ENCODE measurements around the gene AP3S1. TPM values are rescaled to one million over a fixed set of nuclear protein-coding genes. Genes with fewer than 3 reads are reported as not detected.

The AP3S1 gene
- total and polyA plus RNA-seq, 2 of the 13 experiments (the other 11 are each of a cell fraction or from before 2014, with no cell fraction given) = 50.5 to 85.9 TPM

DNA sequence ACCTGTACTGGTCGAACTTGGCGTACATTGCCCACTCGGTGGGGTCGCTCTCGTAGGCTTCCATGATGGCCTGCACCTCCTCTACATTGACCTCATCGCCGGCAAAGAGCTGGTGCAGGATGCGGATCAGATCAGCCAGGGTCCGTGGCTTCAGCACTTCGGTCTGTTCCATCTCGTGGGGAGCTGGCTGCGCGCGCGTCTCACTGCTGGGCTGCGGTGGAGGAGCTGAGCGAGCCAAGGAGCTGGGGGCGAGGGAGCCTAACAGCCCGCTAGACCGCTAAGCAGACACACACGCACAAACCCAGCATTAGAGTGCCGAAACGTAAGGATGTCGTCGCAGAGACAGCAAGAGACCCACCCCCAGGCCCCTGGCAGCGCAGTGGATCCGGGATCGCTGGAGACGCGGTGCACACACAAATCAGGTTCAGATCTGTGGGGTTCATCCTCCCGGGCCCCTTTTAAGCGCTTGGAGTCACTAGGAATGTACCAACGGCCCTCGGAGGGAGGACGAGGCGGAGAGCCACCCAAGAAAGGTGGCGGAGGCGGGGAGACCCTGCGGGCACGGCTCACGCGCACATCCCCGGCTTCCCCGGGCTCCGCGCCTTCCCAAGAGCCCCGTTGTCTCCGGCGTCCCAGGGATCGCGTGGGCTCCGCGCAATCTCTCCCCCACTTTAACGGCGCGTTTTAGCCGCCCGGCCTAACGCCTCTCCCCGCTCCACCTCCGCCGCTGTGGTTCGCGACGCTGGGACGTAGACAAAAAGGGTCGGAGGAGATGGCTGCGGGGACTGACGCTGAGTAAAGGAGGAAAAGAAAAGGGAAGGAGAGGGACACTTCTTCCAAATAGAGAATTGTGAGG lies 25.3 kb upstream of the AP3S1 start, which contains the start of gene CDO1 (continued):
- TF ChIP-seq, protein P1, sequence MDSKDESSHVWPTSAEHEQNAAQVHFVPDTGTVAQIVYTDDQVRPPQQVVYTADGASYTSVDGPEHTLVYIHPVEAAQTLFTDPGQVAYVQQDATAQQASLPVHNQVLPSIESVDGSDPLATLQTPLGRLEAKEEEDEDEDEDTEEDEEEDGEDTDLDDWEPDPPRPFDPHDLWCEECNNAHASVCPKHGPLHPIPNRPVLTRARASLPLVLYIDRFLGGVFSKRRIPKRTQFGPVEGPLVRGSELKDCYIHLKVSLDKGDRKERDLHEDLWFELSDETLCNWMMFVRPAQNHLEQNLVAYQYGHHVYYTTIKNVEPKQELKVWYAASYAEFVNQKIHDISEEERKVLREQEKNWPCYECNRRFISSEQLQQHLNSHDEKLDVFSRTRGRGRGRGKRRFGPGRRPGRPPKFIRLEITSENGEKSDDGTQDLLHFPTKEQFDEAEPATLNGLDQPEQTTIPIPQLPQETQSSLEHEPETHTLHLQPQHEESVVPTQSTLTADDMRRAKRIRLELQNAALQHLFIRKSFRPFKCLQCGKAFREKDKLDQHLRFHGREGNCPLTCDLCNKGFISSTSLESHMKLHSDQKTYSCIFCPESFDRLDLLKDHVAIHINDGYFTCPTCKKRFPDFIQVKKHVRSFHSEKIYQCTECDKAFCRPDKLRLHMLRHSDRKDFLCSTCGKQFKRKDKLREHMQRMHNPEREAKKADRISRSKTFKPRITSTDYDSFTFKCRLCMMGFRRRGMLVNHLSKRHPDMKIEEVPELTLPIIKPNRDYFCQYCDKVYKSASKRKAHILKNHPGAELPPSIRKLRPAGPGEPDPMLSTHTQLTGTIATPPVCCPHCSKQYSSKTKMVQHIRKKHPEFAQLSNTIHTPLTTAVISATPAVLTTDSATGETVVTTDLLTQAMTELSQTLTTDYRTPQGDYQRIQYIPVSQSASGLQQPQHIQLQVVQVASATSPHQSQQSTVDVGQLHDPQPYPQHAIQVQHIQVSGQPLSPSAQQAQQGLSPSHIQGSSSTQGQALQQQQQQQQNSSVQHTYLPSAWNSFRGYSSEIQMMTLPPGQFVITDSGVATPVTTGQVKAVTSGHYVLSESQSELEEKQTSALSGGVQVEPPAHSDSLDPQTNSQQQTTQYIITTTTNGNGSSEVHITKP (CRISPR knock-in tag; IDR thresholded peaks at IDR 0.05; ENCODE audit: low read depth) = peak; percentile 97
- TF ChIP-seq ZNF382 (CRISPR knock-in tag; IDR thresholded peaks at IDR 0.05; ENCODE audit: borderline replicate concordance) = no peak
- TF ChIP-seq CBX2 (IDR thresholded peaks at IDR 0.05; ENCODE audit: low read depth, low read length) = no peak; the same call in 1 of the 2 replicates
- TF ChIP-seq CBX2 (CRISPR knock-in tag; IDR thresholded peaks at IDR 0.05; ENCODE audit: low read depth) = no peak; the same call in 1 of the 2 replicates
- TF ChIP-seq ZNF33B (CRISPR knock-in tag; IDR thresholded peaks at IDR 0.05) = no peak
- TF ChIP-seq POLR2A (IDR thresholded peaks at IDR 0.05; ENCODE audit: insufficient read depth in 1 of 2, low read depth in 2 of 2, low read length in 2 of 2) = peak; percentile 81 to 94
- TF ChIP-seq ZBTB43 (CRISPR knock-in tag; conservative IDR thresholded peaks at IDR 0.05) = no peak
- 0 out of 2 replicates have a peak, but pooled peaks have one; percentile 27 for TF ChIP-seq AHDC1 (CRISPR knock-in tag; IDR thresholded peaks at IDR 0.05; ENCODE audit: borderline replicate concordance)
- TF ChIP-seq BRD4 (CRISPR knock-in tag; IDR thresholded peaks at IDR 0.05) = no peak
- no peak for TF ChIP-seq KDM3A (CRISPR knock-in tag; IDR thresholded peaks at IDR 0.05; ENCODE audit: low read depth)
- no peak for TF ChIP-seq ISX (CRISPR knock-in tag; conservative IDR thresholded peaks at IDR 0.05)
- TF ChIP-seq E2F2 (CRISPR knock-in tag; IDR thresholded peaks at IDR 0.05; ENCODE audit: borderline replicate concordance) = no peak
- TF ChIP-seq RFXANK (CRISPR knock-in tag; IDR thresholded peaks at IDR 0.05) = no peak
- no peak for TF ChIP-seq SOX5 (CRISPR knock-in tag; IDR thresholded peaks at IDR 0.05; ENCODE audit: borderline replicate concordance)
- no peak for TF ChIP-seq POGK (CRISPR knock-in tag; conservative IDR thresholded peaks at IDR 0.05)

Data from HepG2 (cell line).